ENCODE results near the gene INAVA.
A peak's percentile ranks its signal among the peaks of the same experiment; 100 is the strongest.
"Not testable (repeated sequence)": the region's sequence is repeated elsewhere in the genome, so short reads cannot be mapped to it uniquely, and the experiment has no call there.

Gene INAVA

GRCh38 chr1:200899451-200899915 lies 4.8 kb downstream of the INAVA start:
- DNase-seq (ENCODE audit: low spot score), result no peak

GRCh38 chr1:200899954-200900867 lies 5.5 kb downstream of the INAVA start:
- no peak for DNase-seq (ENCODE audit: low spot score)

GRCh38 chr1:200900877-200901276 lies 6.2 kb downstream of the INAVA start:
- no peak for DNase-seq (ENCODE audit: low spot score)

- no peak for DNase-seq (ENCODE audit: low spot score)
These were observed 6.7 kb downstream of the INAVA start for GRCh38 chr1:200901350-200901749.

- no peak for DNase-seq (ENCODE audit: low spot score)
These were observed 7.2 kb downstream of the INAVA start for GRCh38 chr1:200901796-200902444.

GRCh38 chr1:200903793-200904192 lies 9.1 kb downstream of the INAVA start:
- no peak for DNase-seq (ENCODE audit: low spot score)

GRCh38 chr1:200904772-200905171 lies 10.1 kb downstream of the INAVA start:
- DNase-seq (ENCODE audit: low spot score), result no peak

- DNase-seq (ENCODE audit: low spot score), result no peak
These were observed 10.8 kb downstream of the INAVA start for GRCh38 chr1:200905411-200906052.

- DNase-seq (ENCODE audit: low spot score), result no peak
These were observed 11.8 kb downstream of the INAVA start for GRCh38 chr1:200906491-200906890.

- no peak for DNase-seq (ENCODE audit: low spot score)
These were observed 13.0 kb downstream of the INAVA start for GRCh38 chr1:200907611-200908097.

GRCh38 chr1:200908191-200908868 lies 13.6 kb downstream of the INAVA start:
- no peak for DNase-seq (ENCODE audit: low spot score)

- no peak for DNase-seq (ENCODE audit: low spot score)
These were observed 14.4 kb downstream of the INAVA start for GRCh38 chr1:200909071-200909470.

GRCh38 chr1:200909757-200910239 lies 15.1 kb downstream of the INAVA start:
- DNase-seq (ENCODE audit: low spot score), result no peak

- no peak for DNase-seq (ENCODE audit: low spot score)
These were observed 16.7 kb downstream of the INAVA start for GRCh38 chr1:200911361-200911760.

GRCh38 chr1:200911936-200912335 lies 17.2 kb downstream of the INAVA start:
- not testable (repeated sequence) for DNase-seq (ENCODE audit: low spot score)

GRCh38 chr1:200912737-200913407 lies 18.2 kb downstream of the INAVA start:
- DNase-seq (ENCODE audit: low spot score), result peak; percentile 11

- no peak for DNase-seq (ENCODE audit: low spot score)
These were observed 21.5 kb downstream of the INAVA start for GRCh38 chr1:200916152-200916551.

GRCh38 chr1:200916681-200917080 lies 22.0 kb downstream of the INAVA start:
- no peak for DNase-seq (ENCODE audit: low spot score)

GRCh38 chr1:200917291-200917817 lies 22.7 kb downstream of the INAVA start:
- no peak for DNase-seq (ENCODE audit: low spot score)

GRCh38 chr1:200918006-200918405 lies 23.3 kb downstream of the INAVA start:
- no peak for DNase-seq (ENCODE audit: low spot score)

GRCh38 chr1:200919386-200919785 lies 24.7 kb downstream of the INAVA start:
- no peak for DNase-seq (ENCODE audit: low spot score)
